Measurements from ENCODE around the gene MUC5B. TPM values are rescaled to one million over a fixed set of nuclear protein-coding genes. Genes with fewer than 3 reads are reported as not detected.
A peak's percentile ranks its signal among the peaks of the same experiment; 100 is the strongest.
"Not testable (repeated sequence)": the region's sequence is repeated elsewhere in the genome, so short reads cannot be mapped to it uniquely, and the experiment has no call there.

MUC5B gene
- total RNA-seq, 1 experiment from 2014 or later, result not detected

DNA sequence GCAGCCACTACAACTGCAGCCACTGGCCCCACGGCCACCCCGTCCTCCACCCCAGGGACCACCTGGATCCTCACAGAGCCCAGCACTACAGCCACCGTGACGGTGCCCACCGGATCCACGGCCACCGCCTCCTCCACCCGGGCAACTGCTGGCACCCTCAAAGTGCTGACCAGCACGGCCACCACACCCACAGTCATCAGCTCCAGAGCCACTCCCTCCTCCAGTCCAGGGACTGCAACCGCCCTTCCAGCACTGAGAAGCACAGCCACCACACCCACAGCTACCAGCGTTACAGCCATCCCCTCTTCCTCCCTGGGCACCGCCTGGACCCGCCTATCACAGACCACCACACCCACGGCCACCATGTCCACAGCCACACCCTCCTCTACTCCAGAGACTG is 23.4 kb downstream of the MUC5B start:
- DNase-seq (ENCODE audit: low read depth), result not testable (repeated sequence)

DNA sequence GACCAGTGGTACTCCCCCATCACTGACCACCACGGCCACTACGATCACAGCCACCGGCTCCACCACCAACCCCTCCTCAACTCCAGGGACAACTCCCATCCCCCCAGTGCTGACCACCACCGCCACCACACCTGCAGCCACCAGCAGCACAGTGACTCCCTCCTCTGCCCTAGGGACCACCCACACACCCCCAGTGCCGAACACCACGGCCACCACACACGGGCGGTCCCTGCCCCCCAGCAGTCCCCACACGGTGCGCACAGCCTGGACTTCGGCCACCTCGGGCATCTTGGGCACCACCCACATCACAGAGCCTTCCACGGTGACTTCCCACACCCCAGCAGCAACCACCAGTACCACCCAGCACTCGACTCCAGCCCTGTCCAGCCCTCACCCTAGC is 24.2 kb downstream of the MUC5B start:
- not testable (repeated sequence) for DNase-seq (ENCODE audit: low read depth)

DNA sequence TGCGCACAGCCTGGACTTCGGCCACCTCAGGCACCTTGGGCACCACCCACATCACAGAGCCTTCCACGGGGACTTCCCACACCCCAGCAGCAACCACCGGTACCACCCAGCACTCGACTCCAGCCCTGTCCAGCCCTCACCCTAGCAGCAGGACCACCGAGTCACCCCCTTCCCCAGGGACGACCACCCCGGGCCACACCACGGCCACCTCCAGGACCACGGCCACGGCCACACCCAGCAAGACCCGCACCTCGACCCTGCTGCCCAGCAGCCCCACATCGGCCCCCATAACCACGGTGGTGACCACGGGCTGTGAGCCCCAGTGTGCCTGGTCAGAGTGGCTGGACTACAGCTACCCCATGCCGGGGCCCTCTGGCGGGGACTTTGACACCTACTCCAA is 26.1 kb downstream of the MUC5B start:
- DNase-seq (ENCODE audit: low read depth), result not testable (repeated sequence)

DNA sequence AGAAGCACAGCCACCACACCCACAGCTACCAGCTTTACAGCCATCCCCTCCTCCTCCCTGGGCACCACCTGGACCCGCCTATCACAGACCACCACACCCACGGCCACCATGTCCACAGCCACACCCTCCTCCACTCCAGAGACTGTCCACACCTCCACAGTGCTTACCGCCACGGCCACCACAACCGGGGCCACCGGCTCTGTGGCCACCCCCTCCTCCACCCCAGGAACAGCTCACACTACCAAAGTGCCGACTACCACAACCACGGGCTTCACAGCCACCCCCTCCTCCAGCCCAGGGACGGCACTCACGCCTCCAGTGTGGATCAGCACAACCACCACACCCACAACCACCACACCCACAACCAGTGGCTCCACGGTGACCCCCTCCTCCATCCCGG is 27.5 kb downstream of the MUC5B start:
- DNase-seq (ENCODE audit: low read depth), result not testable (repeated sequence)

DNA sequence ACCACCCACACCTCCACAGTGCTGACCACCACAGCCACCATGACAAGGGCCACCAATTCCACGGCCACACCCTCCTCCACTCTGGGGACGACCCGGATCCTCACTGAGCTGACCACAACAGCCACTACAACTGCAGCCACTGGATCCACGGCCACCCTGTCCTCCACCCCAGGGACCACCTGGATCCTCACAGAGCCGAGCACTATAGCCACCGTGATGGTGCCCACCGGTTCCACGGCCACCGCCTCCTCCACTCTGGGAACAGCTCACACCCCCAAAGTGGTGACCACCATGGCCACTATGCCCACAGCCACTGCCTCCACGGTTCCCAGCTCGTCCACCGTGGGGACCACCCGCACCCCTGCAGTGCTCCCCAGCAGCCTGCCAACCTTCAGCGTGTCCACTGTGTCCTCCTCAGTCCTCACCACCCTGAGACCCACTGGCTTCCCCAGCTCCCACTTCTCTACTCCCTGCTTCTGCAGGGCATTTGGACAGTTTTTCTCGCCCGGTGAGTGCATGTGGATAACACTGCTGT is 28.4 kb downstream of the MUC5B start:
- DNase-seq (ENCODE audit: low read depth), result no peak

DNA sequence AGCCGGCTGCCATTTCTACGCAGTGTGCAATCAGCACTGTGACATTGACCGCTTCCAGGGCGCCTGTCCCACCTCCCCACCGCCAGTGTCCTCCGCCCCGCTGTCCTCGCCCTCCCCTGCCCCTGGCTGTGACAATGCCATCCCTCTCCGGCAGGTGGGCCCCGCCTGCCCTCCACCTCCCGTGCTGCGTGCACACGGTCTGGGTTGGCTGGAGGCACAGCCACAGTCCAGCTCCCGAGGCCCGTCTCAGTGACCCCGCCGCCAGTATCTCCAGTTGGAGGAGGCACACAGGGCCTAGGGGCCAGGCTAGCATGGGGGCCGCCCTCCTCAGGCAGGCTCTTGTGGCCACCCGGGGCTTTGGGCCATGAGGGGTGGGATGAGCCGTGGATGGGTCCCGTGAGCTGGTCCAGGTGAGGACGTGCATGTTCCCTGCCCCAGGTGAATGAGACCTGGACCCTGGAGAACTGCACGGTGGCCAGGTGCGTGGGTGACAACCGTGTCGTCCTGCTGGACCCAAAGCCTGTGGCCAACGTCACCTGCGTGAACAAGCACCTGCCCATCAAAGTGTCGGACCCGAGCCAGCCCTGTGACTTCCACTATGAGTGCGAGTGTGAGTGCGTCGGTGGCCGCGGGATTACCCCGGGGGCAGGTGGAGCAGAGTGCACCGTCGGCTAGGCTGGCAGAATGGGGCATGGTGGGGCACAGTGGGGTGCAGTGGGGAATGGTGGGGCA is 29.7 kb downstream of the MUC5B start:
- no peak for DNase-seq (ENCODE audit: low read depth)

DNA sequence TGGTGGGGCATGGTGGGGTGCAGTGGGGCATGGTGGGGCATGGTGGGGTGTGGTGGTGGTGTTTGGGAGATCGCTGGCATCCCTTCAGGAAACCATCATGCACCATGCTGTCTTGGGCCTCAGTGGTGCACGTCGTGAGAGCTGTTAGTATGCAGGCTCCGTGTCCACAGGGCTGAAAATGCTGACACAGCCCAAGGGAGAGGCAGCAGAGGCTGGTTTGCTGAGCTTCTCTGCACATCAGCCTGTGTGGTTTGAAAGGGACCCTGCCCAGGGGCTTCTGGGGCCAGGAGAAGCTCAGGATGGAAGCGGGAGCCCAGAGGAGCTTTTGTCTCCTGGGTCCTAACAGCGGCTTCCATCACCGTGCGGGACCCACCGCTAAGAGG is 30.2 kb downstream of the MUC5B start:
- DNase-seq (ENCODE audit: low read depth), result no peak

DNA sequence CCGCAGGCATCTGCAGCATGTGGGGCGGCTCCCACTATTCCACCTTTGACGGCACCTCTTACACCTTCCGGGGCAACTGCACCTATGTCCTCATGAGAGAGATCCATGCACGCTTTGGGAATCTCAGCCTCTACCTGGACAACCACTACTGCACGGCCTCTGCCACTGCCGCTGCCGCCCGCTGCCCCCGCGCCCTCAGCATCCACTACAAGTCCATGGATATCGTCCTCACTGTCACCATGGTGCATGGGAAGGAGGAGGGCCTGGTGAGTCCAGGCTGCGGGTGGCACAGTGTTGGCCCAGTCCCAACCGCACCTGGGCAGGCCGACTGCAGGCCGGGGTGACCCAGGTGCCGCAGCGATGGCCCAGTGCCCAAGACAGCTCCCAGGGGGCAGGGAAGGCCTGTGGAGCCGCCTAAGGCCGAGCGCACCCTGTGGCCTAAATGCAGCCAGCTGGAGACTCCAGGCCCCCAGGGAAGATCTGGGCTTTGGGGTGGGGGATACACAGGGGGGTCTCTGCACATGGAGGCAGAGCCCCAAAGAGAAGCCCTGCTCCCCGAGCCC is 31.3 kb downstream of the MUC5B start:
- no peak for DNase-seq (ENCODE audit: low read depth)

DNA sequence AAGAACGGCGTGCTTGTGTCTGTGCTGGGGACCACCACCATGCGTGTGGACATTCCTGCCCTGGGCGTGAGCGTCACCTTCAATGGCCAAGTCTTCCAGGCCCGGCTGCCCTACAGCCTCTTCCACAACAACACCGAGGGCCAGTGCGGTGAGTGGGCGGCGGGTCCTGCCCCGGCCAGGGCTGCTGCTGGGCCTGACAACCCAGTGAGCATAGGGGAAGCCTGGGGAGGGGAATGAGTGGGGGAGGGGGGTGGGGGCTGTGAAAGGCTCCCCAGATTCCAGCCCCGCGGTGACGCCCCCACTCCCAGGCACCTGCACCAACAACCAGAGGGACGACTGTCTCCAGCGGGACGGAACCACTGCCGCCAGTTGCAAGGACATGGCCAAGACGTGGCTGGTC is 31.9 kb downstream of the MUC5B start:
- no peak for DNase-seq (ENCODE audit: low read depth)

DNA sequence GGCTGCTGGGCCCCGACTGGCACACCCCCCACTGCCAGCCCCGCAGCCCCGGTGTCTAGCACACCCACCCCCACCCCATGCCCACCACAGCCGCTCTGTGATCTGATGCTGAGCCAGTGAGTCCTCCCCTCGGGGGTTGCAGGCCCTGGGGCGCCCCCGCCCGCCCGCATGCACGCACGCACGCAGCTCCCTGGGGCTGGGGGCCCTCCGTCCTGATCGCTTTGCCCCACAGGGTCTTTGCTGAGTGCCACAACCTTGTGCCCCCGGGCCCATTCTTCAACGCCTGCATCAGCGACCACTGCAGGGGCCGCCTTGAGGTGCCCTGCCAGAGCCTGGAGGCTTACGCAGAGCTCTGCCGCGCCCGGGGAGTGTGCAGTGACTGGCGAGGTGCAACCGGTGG is 32.3 kb downstream of the MUC5B start:
- DNase-seq (ENCODE audit: low read depth), result no peak

DNA sequence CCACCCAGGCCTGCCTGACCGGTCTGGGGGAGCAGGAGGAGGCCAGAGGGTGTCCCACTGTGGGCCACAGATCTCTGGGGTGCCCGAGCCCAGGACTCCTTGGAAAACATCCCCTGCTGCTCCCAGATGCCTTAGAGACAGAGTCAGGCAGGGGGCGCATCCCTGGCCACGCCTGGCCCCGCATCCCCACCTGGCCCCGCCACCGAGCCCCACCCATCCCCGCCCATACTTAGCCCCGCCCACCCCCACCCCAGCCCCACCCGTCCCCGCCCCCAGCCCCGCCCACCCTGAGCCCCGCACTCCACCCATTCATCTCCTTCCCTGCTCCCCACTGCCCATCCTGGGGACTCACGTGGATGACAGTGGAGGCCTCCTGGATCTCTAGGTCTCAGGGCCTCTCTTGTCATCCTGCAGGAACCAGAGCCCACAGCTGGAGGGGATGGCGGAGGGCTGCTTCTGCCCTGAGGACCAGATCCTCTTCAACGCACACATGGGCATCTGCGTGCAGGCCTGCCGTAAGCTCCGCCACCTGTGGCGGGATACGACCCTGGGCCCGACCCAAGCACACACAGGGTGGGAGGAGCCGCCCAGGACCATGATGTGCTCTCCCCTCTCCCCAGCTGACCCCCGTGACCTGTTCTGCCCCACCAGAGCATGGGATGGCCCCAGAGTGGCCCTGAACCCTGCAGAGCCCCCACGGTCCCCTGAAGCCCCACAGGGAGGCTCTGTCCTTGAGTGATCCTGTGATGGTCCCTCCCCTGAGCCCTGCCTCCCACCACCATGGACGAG is 33.6 kb downstream of the MUC5B start:
- no peak for DNase-seq (ENCODE audit: low read depth)

DNA sequence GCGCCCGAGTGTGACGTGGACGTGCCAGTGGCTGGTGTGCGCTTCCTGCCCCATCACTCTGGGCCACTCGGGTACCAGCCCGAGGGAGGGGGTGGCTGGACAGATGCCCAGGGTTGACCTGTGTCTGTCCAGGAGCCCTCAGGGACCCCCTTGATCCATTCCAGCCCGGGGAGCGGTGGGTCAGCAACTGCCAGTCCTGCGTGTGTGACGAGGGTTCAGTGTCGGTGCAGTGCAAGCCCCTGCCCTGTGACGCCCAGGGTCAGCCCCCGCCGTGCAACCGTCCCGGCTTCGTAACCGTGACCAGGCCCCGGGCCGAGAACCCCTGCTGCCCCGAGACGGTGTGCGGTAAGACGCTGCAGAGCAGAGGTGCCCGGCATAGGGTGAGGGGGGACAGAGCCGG is 34.5 kb downstream of the MUC5B start:
- DNase-seq (ENCODE audit: low read depth), result no peak

DNA sequence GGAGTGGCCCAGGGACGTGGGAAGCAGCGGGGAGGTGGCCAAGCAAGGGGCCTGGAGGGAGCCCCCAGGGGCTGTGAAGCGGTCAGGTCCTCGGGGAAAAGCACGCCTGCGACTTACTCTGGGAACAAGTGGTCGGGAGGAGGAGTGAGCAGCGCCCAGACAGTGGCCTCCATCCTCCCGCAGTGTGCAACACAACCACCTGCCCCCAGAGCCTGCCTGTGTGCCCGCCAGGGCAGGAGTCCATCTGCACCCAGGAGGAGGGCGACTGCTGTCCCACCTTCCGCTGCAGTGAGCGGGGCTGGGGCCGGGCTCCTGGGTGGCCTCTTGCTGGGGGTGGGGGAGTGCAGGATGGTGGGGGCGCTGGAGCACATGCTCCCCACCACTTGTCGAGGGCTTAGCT is 35.0 kb downstream of the MUC5B start:
- DNase-seq (ENCODE audit: low read depth), result no peak

DNA sequence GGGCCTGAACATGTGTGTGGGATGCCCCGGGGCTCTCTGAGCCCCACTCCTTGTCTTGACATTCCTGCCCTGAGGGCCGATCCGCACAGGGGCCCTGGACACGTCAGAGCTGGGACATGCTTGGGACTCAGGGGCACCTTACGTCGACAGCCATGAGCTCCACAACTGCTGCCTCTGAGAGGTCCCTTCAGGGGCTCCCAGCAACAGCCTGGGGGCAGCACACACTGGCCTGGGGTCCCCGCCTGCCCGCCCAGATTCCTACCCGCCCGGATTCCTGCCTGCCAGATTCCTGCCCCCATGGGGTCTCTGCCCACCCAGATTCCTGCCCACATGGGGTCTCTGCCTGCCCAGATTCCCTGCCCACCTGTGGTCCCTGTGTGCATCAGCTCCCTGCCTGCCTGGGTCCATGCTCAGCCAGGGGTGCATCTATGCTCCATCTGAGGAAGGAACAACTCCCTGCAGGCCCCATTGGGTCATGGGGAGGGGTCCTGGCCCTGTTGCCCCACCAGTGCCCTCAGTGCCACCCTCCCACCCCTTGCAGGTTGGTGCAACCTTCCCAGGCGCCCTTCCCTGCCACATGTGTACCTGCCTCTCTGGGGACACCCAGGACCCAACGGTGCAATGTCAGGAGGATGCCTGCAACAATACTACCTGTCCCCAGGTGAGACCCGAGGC is 35.7 kb downstream of the MUC5B start:
- no peak for DNase-seq (ENCODE audit: low read depth)

DNA sequence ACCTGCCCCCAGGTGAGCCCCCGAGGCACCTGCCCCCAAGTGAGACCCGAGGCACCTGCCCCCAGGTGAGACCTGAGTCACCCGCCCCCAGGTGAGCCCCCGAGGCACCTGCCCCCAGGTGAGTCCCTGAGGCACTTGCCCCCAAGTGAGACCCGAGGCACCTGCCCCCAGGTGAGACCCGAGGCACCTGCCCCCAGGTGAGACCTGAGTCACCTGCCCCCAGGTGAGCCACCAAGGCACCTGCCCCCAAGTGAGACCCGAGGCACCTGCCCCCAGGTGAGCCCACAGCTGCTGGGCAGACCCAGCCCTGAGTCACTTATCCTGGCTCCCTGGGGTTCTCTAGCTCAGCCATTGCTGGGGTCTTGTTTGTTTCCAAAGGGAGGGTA is 36.2 kb downstream of the MUC5B start:
- no peak for DNase-seq (ENCODE audit: low read depth)

DNA sequence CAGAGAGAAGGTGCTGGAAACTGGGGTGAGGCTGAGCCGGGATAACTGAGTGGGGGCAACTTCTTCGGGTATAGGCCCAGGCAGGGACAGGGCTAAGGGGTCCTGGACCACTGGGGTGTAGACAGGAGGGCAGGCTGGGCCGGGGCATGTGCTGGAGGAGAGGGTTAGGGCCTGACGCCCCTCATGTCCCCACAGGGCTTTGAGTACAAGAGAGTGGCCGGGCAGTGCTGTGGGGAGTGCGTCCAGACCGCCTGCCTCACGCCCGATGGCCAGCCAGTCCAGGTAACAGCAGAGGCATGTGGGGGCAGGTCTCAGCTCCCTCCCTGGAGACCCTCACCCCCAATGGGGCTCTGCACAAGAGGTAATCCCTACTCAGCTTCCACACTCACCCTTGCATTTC is 36.7 kb downstream of the MUC5B start:
- DNase-seq (ENCODE audit: low read depth), result no peak

DNA sequence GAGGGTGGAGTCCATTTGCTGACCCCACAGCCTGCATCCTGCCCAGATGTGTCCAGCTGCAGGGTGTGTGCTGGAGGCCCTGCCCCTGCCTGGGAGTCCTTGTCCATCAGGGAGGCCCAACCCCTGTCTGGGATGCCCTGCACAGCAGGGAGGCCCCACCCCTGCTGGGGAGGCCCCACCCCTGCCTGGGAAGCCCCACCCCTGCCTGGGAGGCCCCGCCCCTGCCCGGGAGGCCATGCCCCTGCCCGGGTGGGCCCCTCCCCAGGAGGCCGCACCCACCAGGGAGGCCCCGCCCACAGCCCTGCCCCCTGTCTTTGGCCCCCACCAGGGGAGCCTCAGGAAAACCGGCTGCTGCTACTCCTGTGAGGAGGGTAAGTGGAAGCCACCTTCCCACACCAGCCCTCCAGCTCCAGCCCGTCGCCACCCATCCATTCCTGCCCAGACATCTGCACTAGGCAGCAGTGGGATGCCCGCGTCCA is 37.2 kb downstream of the MUC5B start:
- peak; percentile 24 for DNase-seq (ENCODE audit: low read depth)

DNA sequence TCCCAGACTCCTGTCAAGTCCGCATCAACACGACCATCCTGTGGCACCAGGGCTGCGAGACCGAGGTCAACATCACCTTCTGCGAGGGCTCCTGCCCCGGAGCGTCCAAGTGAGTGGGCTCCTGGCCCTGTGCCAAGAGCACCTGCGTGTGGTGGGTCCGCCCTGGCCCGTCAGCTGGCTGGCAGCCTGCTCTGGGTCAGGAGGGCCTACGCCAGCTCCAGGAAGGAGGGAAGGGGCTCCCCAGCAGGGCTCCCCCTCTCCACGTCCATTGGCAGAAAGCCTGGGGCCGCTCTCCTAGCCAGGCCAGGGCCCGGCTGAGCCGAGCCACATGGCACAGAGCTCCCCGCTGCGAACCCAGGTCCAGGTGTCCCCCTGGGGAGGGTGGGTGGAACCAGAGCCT is 37.8 kb downstream of the MUC5B start:
- DNase-seq (ENCODE audit: low read depth), result no peak

DNA sequence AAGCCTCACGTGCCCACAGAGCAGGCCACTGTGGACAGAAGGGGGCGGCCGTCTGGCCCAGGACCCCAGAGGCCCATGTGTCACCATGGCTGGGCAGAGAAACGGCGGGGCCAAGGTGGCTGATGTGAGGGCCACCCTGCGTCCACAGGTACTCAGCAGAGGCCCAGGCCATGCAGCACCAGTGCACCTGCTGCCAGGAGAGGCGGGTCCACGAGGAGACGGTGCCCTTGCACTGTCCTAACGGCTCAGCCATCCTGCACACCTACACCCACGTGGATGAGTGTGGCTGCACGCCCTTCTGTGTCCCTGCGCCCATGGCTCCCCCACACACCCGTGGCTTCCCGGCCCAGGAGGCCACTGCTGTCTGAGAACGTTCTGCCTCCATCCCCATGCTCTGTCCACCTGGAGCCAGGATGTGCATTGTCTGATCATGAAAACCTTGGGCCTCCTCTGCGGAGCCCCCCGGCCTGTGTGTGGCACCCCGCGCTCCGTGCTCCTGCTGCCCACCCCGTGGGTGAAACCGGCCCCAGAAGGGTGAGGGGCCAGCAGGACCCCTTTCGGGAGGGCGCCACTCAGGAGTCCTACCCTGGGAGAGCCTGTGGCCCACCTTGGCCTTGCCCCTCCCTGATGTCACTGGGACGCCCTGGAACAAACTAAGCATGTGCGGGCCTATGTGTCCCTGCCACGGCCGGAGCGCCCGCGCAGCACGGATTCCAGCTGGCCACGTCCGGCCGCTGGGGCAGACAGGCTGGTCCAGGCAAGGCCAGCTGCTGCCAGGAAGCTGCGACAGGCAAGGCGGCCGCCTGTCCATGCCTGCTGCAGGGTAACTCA is 38.6 kb downstream of the MUC5B start:
- no peak for DNase-seq (ENCODE audit: low read depth)

DNA sequence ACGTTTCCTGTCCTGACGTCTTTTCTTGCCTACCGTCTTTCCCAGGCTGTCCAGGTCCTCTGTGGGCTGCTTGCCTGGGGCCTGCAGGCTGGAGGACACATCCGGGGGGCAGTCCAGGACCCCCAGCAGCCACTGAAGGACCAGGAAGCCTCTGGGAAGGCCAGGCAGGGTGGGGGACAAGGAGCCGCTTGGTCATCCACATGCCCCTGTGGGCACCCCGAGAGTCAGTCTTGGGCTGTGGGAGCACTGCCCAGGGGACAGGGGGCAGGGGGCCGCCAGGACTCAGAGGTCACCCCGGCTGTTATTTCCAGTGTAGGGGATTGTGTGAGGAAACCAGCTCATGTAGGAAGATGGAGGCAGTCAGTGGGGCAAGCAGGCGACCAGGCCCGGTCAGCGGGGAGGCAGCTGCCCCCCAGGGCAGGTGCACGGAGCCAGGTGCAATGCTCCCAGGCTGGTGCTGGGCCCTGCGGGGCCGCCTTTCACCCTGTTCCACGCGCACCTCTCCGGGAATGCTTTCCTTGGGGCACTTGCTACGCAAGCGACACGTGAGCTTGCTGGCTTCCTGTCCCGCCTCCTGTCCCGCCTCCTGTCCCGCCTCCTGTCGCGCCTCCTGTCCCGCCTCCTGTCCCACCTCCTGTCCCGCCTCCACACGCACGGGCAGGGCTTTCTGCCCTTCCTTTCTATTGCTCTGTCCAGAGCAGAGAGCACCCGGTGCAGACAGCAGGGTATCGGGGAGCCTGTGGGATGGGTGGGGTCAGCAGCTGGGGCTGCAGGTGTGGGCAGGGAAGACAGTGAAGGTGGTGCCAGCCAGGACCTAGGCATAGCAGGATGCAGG is 39.5 kb downstream of the MUC5B start:
- peak; percentile 90 for DNase-seq (ENCODE audit: low read depth)
